ENCODE measurements around the gene ASIC4. TPM values are rescaled to one million over a fixed set of nuclear protein-coding genes. Genes with fewer than 3 reads are reported as not detected.

The ASIC4 gene
- total RNA-seq, 1 experiment from 2014 or later, result not detected

DNA sequence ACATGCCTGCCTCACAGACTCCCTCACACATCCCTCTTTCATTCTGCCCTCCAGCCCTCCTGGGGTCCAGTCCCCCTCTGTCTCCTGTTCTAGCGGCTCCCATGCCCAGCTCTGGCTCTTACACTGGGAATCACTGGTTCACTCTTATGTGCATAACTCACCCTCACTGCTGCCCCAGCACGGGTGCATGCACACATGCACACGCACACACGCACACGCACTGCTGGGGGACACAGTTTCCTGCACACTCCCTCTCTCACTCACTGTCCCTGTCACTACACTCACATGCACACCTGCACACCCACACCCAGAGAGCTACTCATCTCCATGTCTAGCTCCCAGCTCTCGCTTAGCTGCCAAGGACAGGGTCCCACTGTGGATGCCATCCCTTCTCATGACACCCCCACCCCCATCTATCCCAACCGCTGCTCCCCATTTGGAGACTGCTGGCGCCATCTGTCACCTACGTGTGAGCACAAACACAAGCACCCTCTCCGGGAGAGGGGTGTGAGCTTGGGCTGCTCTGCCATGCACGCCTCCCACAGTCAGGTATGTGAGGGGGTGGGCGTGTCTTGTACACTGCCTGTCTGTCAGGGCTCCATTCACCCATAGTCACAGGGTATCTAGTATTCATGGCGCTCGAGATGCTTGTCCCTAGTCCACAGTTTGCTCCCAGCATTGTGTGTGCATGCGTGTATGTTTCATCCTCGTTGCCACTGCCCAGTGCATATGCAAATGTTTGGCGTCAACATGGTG, 1.8 kb downstream of the ASIC4 start:
- no peak overlapping the region for H3K4me3 Mint-ChIP-seq (ENCODE audit: unreplicated experiment)

GRCh38 chr2:219516888-219517287, 2.6 kb downstream of the ASIC4 start:
- peaks cover 14% of the 10 kb centered on the region for H3K4me1 Mint-ChIP-seq (ENCODE audit: insufficient read depth, unreplicated experiment)
- H3K9me3 Mint-ChIP-seq (ENCODE audit: unreplicated experiment), result no peaks in the 10 kb centered on the region
- no peaks in the 10 kb centered on the region for H3K36me3 Mint-ChIP-seq (ENCODE audit: insufficient read depth, unreplicated experiment)
- H3K4me3 Mint-ChIP-seq (ENCODE audit: unreplicated experiment), result no peak overlapping the region
- H3K27ac Mint-ChIP-seq (ENCODE audit: low read depth, unreplicated experiment), result no peak overlapping the region
- H3K27me3 Mint-ChIP-seq (ENCODE audit: insufficient read depth, unreplicated experiment), result peaks cover 82% of the 10 kb centered on the region
- TF ChIP-seq, protein P1, sequence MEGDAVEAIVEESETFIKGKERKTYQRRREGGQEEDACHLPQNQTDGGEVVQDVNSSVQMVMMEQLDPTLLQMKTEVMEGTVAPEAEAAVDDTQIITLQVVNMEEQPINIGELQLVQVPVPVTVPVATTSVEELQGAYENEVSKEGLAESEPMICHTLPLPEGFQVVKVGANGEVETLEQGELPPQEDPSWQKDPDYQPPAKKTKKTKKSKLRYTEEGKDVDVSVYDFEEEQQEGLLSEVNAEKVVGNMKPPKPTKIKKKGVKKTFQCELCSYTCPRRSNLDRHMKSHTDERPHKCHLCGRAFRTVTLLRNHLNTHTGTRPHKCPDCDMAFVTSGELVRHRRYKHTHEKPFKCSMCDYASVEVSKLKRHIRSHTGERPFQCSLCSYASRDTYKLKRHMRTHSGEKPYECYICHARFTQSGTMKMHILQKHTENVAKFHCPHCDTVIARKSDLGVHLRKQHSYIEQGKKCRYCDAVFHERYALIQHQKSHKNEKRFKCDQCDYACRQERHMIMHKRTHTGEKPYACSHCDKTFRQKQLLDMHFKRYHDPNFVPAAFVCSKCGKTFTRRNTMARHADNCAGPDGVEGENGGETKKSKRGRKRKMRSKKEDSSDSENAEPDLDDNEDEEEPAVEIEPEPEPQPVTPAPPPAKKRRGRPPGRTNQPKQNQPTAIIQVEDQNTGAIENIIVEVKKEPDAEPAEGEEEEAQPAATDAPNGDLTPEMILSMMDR (IDR thresholded peaks at IDR 0.05; ENCODE audit: unreplicated experiment), result no peak
- BruUV-seq (replicated peaks), result no TSS peak
- POLR2A ChIA-PET, result interaction anchor here (0.7 kb wide), 1 partner anchor 17 kb away, joined by 3 read pairs; no protein-coding TSS in a partner anchor
- intact Hi-C loops (cut with micrococcal nuclease), result no loop called here
- CTCF ChIA-PET, result interaction anchor here (0.6 to 2.8 kb wide), 4 partner anchors 13 to 263 kb away, joined by 3 to 11 read pairs (median 3); partner anchors contain the start of gene TUBA4A
- no peak for DNase-seq (ENCODE audit: unreplicated experiment)

More for the DNA sequence above, 1.8 kb downstream of the ASIC4 start:
- CTCF ChIA-PET, result interaction anchor here (0.6 to 1.0 kb wide), 5 partner anchors 14 to 114 kb away, joined by 3 to 4 read pairs (median 4); no protein-coding TSS in a partner anchor
- Mint-ChIP-seq H3K27ac (ENCODE audit: low read depth, unreplicated experiment) (no peak overlapping the region), H3K36me3 (ENCODE audit: insufficient read depth, unreplicated experiment) (no peaks in the 10 kb centered on the region), H3K27me3 (ENCODE audit: insufficient read depth, unreplicated experiment) (peaks cover 83% of the 10 kb centered on the region), H3K4me1 (ENCODE audit: insufficient read depth, unreplicated experiment) (peaks cover 6% of the 10 kb centered on the region), H3K9me3 (ENCODE audit: unreplicated experiment) (no peaks in the 10 kb centered on the region)
- TF ChIP-seq, protein P1 (IDR thresholded peaks at IDR 0.05; ENCODE audit: unreplicated experiment), result no peak
- POLR2A ChIA-PET, result no interaction called here
- intact Hi-C loops (cut with micrococcal nuclease), result no loop called here
- no peak for DNase-seq (ENCODE audit: unreplicated experiment)
- no TSS peak for BruUV-seq (replicated peaks)

GRCh38 chr2:219517954-219518778, 3.9 kb downstream of the ASIC4 start:
- POLR2A ChIA-PET, result no interaction called here
- H3K27ac Mint-ChIP-seq (ENCODE audit: low read depth, unreplicated experiment), result no peak overlapping the region
- intact Hi-C loops (cut with micrococcal nuclease), result no loop called here
- H3K4me1 Mint-ChIP-seq (ENCODE audit: insufficient read depth, unreplicated experiment), result peaks cover 18% of the 10 kb centered on the region
- no peaks in the 10 kb centered on the region for H3K9me3 Mint-ChIP-seq (ENCODE audit: unreplicated experiment)
- TF ChIP-seq, protein P1 (IDR thresholded peaks at IDR 0.05; ENCODE audit: unreplicated experiment), result no peak
- DNase-seq (ENCODE audit: unreplicated experiment), result no peak
- H3K4me3 Mint-ChIP-seq (ENCODE audit: unreplicated experiment), result no peak overlapping the region
- no TSS peak for BruUV-seq (replicated peaks)
- H3K27me3 Mint-ChIP-seq (ENCODE audit: insufficient read depth, unreplicated experiment), result peaks cover 74% of the 10 kb centered on the region
- H3K36me3 Mint-ChIP-seq (ENCODE audit: insufficient read depth, unreplicated experiment), result no peaks in the 10 kb centered on the region
- CTCF ChIA-PET, result interaction anchor here (0.5 to 2.8 kb wide), 9 partner anchors 8 to 531 kb away, joined by 3 to 28 read pairs (median 4); no protein-coding TSS in a partner anchor

- TF ChIP-seq, protein P1 (IDR thresholded peaks at IDR 0.05; ENCODE audit: unreplicated experiment), result no peak
- CTCF ChIA-PET, result interaction anchor here (1.1 to 2.2 kb wide), 7 partner anchors 8 to 117 kb away, joined by 3 to 28 read pairs (median 5); a partner anchor contains a TSS
- intact Hi-C loops (cut with micrococcal nuclease), result no loop called here
Measured at GRCh38 chr2:219519526-219519916, 5.2 kb downstream of the ASIC4 start.

More at GRCh38 chr2:219519526-219519916, 5.2 kb downstream of the ASIC4 start:
- POLR2A ChIA-PET, result interaction anchor here (1.5 kb wide), 1 partner anchor 21 kb away, joined by 5 read pairs; the partner anchor contains the start of gene GMPPA
- no peak overlapping the region for H3K27ac Mint-ChIP-seq (ENCODE audit: low read depth, unreplicated experiment)
- H3K27me3 Mint-ChIP-seq (ENCODE audit: insufficient read depth, unreplicated experiment), result peaks cover 61% of the 10 kb centered on the region
- BruUV-seq (replicated peaks), result no TSS peak
- H3K9me3 Mint-ChIP-seq (ENCODE audit: unreplicated experiment), result no peaks in the 10 kb centered on the region
- peaks cover 18% of the 10 kb centered on the region for H3K4me1 Mint-ChIP-seq (ENCODE audit: insufficient read depth, unreplicated experiment)
- no peak for DNase-seq (ENCODE audit: unreplicated experiment)
- no peak overlapping the region for H3K4me3 Mint-ChIP-seq (ENCODE audit: unreplicated experiment)
- H3K36me3 Mint-ChIP-seq (ENCODE audit: insufficient read depth, unreplicated experiment), result no peaks in the 10 kb centered on the region
